ENCODE data around the gene SLAMF7.

DNA sequence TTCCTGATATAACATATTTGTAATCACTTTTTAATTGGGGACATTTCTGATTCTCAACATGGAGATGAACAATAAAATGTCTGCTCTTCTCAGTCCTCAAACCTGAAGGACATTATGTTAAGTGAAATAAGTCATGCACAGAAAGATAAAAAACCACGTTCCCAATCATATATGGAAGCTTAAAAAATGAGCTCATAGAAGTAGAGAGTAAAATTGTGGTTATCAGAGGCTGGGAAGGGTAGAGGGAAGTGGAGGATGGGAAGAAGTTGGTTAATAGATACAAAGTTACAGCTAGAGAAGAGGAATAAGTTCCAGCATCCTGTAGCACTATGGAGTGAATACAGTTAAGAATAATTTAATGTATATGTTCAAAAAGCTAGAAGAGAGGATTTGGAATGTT lies 25.9 kb upstream of the SLAMF7 start:
- TF ChIP-seq CTCF (IDR thresholded peaks at IDR 0.05; ENCODE audit: low read depth, low read length, missing input control), result no peak
- TF ChIP-seq RAD21 (IDR thresholded peaks at IDR 0.05), result no peak
- TF ChIP-seq JUND (IDR thresholded peaks at IDR 0.05), result no peak
- TF ChIP-seq REST (IDR thresholded peaks at IDR 0.05), result no peak
- no peak for TF ChIP-seq TAF1 (conservative IDR thresholded peaks at IDR 0.05)
- no peak for TF ChIP-seq FOXA1 (IDR thresholded peaks at IDR 0.05)
- no peak for TF ChIP-seq RXRA (IDR thresholded peaks at IDR 0.05)
- no peak for TF ChIP-seq ZBTB33 (IDR thresholded peaks at IDR 0.05)
- no peak for TF ChIP-seq GABPA (IDR thresholded peaks at IDR 0.05 in 1 of 2, conservative IDR thresholded peaks at IDR 0.05 in 1 of 2)

Measured in liver (tissue), 3 donors.